NAMALWA (cell line): ENCODE data around the gene DCD.
"Not testable (repeated sequence)": the region's sequence is repeated elsewhere in the genome, so short reads cannot be mapped to it uniquely, and the experiment has no call there.

Experiments used
- DNase-seq: peaks from one replicate; pipeline ENCODE4 v3.0.0-alpha.2; 2015; ENCODE audit warnings: low spot score

DCD gene

GRCh38 chr12:54648265-54648664, at the start of gene DCD:
TSS of gene DCD (minus strand) at chr12:54648365. CDS start at chr12:54648303, 62 bp downstream.
- DNase-seq, result no peak

GRCh38 chr12:54697851-54698250, 49.7 kb upstream of the DCD start:
- peak; percentile 24 for DNase-seq

- DNase-seq, result peak; percentile 25
These were observed 44.2 kb upstream of the DCD start for GRCh38 chr12:54692353-54692752.

GRCh38 chr12:54689984-54690383, 41.8 kb upstream of the DCD start:
- peak; percentile 27 for DNase-seq

GRCh38 chr12:54689034-54689372, 40.8 kb upstream of the DCD start:
- DNase-seq, result no peak

- no peak for DNase-seq
These were observed 40.3 kb upstream of the DCD start for GRCh38 chr12:54688309-54689033.

GRCh38 chr12:54684636-54685630, 36.8 kb upstream of the DCD start:
- no peak for DNase-seq

- no peak for DNase-seq
These were observed 35.2 kb upstream of the DCD start for GRCh38 chr12:54683398-54683797.

- DNase-seq, result no peak
These were observed 34.5 kb upstream of the DCD start for GRCh38 chr12:54682674-54683073.

GRCh38 chr12:54680374-54680773, 32.2 kb upstream of the DCD start:
- DNase-seq, result peak; percentile 67

GRCh38 chr12:54678131-54678530, 30.0 kb upstream of the DCD start:
- no peak for DNase-seq

GRCh38 chr12:54667945-54668344, 19.8 kb upstream of the DCD start:
- DNase-seq, result no peak

GRCh38 chr12:54666008-54666407, 17.8 kb upstream of the DCD start:
- no peak for DNase-seq

GRCh38 chr12:54665022-54665635, 17.0 kb upstream of the DCD start:
- not testable (repeated sequence) for DNase-seq

GRCh38 chr12:54663603-54664002, 15.4 kb upstream of the DCD start:
- DNase-seq, result no peak

GRCh38 chr12:54662026-54662425, 13.9 kb upstream of the DCD start:
- no peak for DNase-seq

GRCh38 chr12:54661048-54661447, 12.9 kb upstream of the DCD start:
- peak; percentile 26 for DNase-seq

- no peak for DNase-seq
These were observed 12.3 kb upstream of the DCD start for GRCh38 chr12:54660320-54660962.

GRCh38 chr12:54658306-54659264, 10.4 kb upstream of the DCD start:
- DNase-seq, result peak; percentile 78

GRCh38 chr12:54657105-54657607, 9.0 kb upstream of the DCD start:
- DNase-seq, result no peak

GRCh38 chr12:54654926-54655325, 6.8 kb upstream of the DCD start:
- DNase-seq, result no peak
